Measurements from ENCODE around the gene DEPDC1B.
"Not testable (repeated sequence)": the region's sequence is repeated elsewhere in the genome, so short reads cannot be mapped to it uniquely, and the experiment has no call there.

DEPDC1B gene

DNA sequence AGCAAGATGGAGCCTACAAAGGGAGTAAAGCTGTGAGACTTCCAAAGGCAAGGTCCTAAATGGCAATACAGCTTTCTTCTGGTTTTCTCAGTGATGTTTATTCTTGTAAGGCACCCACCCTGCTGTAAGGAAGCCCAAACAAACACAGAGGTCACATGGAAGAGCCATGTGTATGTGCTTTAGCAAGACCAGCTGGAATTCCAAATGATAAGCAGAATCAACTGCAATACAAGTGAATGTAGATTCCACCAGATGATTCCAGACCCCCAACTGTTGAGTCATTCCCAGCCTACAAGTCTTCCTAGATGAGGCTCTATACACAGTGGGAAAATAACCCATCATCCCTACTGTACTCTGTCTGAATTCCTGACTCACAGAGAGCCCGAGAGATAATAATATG is 122.8 kb downstream of the DEPDC1B start:
- no peak for DNase-seq

DNA sequence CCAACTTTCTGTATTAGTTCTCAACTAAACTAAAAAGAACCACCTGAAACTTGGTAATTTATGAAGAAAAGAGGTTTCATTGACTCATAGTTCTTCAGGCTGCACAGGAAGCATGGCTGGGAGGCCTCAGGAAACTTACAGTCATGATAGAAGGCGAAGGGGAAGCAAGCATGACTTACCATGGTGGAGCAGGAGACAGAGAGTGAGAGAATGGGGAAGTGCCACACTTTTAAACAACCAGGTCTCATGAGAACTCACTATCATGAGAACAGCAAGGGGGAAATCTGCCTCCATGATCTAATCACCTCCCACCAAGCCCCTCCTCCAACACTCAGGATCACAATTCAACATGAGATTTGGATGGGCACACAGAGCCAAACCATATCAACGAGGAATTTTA is 123.5 kb downstream of the DEPDC1B start:
- no peak for DNase-seq

DNA sequence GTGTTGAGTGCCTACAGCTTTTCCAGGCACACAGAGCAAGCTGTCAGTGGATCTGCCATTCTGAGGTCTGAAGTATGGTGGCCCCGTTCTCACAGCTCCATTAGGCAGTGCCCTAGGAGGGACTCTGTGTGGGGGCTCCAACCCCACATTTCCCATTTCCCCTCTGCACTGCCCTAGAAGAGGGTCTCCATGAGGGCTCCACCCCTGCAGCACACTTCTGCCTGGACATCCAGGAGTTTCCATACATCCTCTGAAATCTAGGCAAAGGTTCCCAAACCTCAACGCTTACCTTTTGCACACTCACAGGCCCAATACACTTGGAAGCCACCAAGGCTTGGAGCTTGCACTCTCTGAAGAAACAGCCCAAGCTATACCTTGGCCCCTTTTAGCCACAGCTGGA is 131.3 kb downstream of the DEPDC1B start:
- no peak for DNase-seq

DNA sequence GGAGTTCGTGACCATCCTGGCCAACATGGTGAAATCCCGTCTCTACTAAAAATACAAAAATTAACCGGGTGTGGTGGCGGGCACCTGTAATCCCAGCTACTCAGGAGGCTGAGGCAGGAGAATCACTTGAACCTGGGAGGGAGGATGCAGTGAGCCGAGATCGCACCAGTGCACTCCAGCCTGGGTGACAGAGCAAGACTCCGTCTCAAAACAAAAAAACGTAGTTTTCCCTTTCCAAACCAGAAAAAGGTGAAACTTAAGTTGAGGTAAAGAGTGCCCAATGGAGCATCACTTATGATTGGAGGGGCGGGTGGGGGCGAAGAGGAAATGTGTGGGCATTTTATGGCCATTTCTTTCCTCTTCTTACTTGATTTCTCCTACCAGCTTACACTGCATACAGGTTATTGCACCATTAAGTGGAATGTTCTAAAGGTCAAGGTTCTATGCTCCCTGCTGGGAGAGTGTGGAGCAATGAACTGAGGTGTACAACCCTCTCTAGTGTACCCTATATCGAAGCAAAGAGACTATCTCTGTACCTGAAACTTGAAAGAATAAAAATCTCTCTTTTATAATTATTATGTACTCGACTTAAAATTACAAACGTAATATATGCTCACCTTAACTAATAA is 136.2 kb downstream of the DEPDC1B start:
- no peak for DNase-seq

DNA sequence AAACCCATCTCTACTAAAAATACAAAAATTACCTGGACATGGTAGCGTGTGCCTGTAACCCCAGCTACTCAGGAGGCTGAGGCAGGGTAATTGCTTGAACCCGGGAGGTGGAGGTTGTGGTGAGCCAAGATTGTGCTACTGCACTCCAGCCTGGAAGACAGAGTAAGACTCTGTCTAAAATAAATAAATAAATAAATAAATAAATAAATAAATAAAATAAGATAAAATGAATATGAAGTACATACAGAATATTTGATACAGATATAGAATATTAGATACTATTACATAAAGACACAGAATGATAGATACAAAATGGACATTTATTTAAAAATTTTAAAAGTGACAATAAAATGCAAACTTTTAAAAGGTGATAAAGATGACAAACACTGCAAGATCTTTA is 146.7 kb downstream of the DEPDC1B start:
- DNase-seq, result not testable (repeated sequence)

DNA sequence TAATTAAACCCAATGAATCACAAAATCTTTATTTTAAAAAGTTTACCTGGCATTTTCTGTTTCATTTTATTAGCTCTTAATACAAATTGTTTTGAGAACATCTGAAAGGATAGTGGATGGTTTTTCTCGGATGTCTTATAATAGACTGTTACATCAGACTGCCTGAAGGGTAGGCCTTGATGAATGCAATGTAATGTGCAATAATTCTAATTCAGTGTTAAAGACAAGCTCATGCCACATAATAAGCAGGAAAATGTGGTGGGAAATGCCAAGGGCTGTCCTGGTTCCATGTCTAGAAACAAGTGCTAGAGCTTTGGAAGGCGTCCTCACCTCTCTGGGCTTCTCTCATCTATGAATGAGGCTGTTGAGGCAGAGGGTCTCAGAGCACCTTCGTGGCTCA is 148.1 kb downstream of the DEPDC1B start:
- DNase-seq, result no peak

DNA sequence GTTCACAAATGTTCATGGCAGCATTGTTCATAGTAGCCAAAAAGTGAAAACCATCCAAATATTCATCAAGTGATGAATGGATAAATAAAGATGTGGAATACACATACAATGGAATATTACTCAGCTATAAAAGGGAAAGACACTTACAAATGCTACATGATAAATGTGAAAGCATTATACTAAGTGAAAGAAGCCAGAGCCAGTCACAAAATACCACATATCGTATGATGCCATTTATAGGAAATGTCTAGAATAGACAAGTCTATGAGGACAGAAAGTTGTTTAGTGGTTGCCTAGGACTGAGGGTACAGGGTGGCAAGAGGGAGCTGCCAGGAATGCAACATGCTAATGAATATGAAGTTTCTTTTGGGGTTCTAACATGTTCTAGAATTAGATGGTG is 148.7 kb downstream of the DEPDC1B start:
- no peak for DNase-seq

DNA sequence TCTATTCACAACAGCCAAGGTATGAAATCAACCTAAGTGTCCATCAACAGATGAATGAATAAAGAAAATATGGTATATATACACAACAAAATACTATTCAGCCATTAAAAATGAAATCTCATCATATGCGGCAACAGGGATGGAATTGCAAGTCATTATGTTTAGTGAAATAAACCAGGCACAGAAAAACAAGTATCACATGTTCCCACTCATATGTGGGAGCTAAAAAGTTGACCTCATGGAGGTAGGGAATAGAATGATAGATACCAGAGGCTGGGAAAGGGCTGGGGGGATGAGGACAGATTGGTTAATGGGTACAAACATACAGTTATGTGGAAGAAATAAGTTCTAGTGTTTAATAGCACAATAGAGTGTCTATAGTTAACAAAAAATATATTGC is 149.7 kb downstream of the DEPDC1B start:
- no peak for DNase-seq

DNA sequence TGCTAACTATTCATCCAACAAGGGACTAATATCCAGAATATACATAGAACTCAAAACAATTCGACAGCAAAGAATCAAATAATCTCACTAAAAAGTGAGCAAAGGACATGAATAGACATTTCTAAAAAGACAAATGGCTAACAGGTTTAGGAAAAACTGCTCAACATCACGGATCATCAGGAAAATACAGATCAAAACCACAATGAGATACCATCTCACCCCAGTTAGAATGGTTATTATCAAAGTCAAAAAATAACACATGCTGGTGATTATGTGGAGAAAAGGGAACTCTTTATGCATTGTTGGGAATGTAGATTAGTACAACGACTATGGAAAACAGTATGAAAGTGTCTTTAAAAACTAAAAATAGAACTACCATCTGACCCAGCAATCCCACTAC is 150.1 kb downstream of the DEPDC1B start:
- DNase-seq, result no peak

All from NCI-H1417 (cell line).